HepG2 (cell line): ENCODE measurements around the gene KCNJ6. TPM values are rescaled to one million over a fixed set of nuclear protein-coding genes. Genes with fewer than 3 reads are reported as not detected.

Experiments used
- ATAC-seq: fragments of 200-7000 bp; cut with Tn5 transposase; 3 replicates; pipeline ENCODE4 v1.9.1; 2020; ENCODE audit warnings: mild to moderate bottlenecking, moderate library complexity
- BruUV-seq: library from RNA; stranded (reverse); fragments of 400-500 nt; replicated peaks from 2 replicates; lab custom pipeline; 2021; lab: Mats Ljungman, UMichigan
- CTCF ChIA-PET: fragments of 300-600 bp; formaldehyde crosslinking; extraction: SDS; loops from one replicate; lab custom pipeline; 2021; ENCODE audit warnings: low total read pairs, inconsistent platforms, low intra/inter-chr PET ratio; lab: Yijun Ruan, JAX
- POLR2A ChIA-PET: fragments of 350-600 bp; sonication (Branson Sonifier 250); formaldehyde crosslinking; loops from one replicate; lab custom pipeline; 2020; ENCODE audit warnings: antibody characterized with exemption, inconsistent platforms; lab: Yijun Ruan, JAX
- DNase-seq: peaks from one replicate; pipeline ENCODE4 v3.0.0-alpha.2; 2015; ENCODE audit warnings: low spot score
- FAIRE-seq: peaks from 3 replicates; lab custom pipeline; 2011; peaks lifted over from hg19 to GRCh38; lab: Jason Lieb, UNC
- H2AFZ ChIP-seq: one replicate; pipeline ENCODE4 v1.6.1; 2011; ENCODE audit warnings: low read length, inconsistent platforms
- H3K27ac ChIP-seq: fragments of 300-600 bp; 3 replicates; pipeline ENCODE4 v1.8.0; 2011; ENCODE audit warnings: mixed run types, mild to moderate bottlenecking, mixed read lengths, low read length, inconsistent platforms; ENCODE audit not compliant: insufficient read depth; ENCODE audit errors: extremely low read length
- H3K27me3 ChIP-seq, 2 experiments: fragments of 200-600 bp in 1 of 2; 2 replicates in 1 of 2; 3 replicates in 1 of 2; pipeline versions ENCODE4 v1.6.0 to v1.8.0; 2011; ENCODE audit warnings: low read length in 2 of 2, mild to moderate bottlenecking in 2 of 2, moderate library complexity in 2 of 2, inconsistent platforms in 1 of 2; ENCODE audit not compliant: insufficient read depth in 2 of 2, control insufficient read depth in 1 of 2
- H3K36me3 ChIP-seq, 2 experiments: fragments of 200-600 bp in 1 of 2; replicated peaks in 1 of 2; 2 replicates in 1 of 2; 3 replicates in 1 of 2; pipeline versions ENCODE4 v1.5.1 to v1.8.0; 2011; ENCODE audit warnings: low read length in 2 of 2, inconsistent platforms in 1 of 2; ENCODE audit not compliant: insufficient read depth in 2 of 2, control insufficient read depth in 1 of 2
- H3K4me1 ChIP-seq: 2 replicates; pipeline ENCODE4 v1.5.1; 2012; ENCODE audit warnings: low read length, inconsistent platforms; ENCODE audit not compliant: insufficient read depth
- H3K4me2 ChIP-seq: 2 replicates; pipeline ENCODE4 v1.6.0; 2011; ENCODE audit warnings: low read depth, low read length, inconsistent platforms
- H3K4me3 ChIP-seq, 3 experiments: fragments of 200-600 bp in 1 of 3; sonication (generic), shearing (Covaris generic) in 1 of 3; replicated peaks in 1 of 3; 2 replicates each; pipeline ENCODE4 v1.5.1; 2011 to 2016; ENCODE audit warnings: low read length in 3 of 3, inconsistent platforms in 2 of 3, low read depth in 2 of 3, mild to moderate bottlenecking in 2 of 3, control low read depth in 1 of 3, mixed read lengths in 1 of 3; ENCODE audit not compliant: insufficient read depth in 1 of 3
- H3K79me2 ChIP-seq: one replicate; pipeline ENCODE4 v1.6.1; 2011; ENCODE audit warnings: low read length, inconsistent platforms; ENCODE audit not compliant: insufficient read depth
- H3K9ac ChIP-seq: 2 replicates; pipeline ENCODE4 v1.6.0; 2011; ENCODE audit warnings: mild to moderate bottlenecking, low read depth, low read length, inconsistent platforms; ENCODE audit not compliant: insufficient read depth
- H3K9me3 ChIP-seq: 2 replicates; pipeline ENCODE4 v1.5.1; 2012; ENCODE audit warnings: mild to moderate bottlenecking, low read length
- H4K20me1 ChIP-seq: 2 replicates; pipeline ENCODE4 v1.6.0; 2011; ENCODE audit warnings: inconsistent platforms, mild to moderate bottlenecking, low read length, moderate library complexity; ENCODE audit not compliant: insufficient read depth
- CBX5 ChIP-seq: sonication (generic); formaldehyde crosslinking; IDR thresholded peaks from 2 replicates; pipeline ENCODE4 v1.4.0; 2020; ENCODE audit warnings: missing genetic modification reagents, borderline replicate concordance
- CEBPZ ChIP-seq: IDR thresholded peaks from 2 replicates; pipeline ENCODE4 v1.6.1; 2012; ENCODE audit warnings: low read length, improper control_type of control experiment
- DMAP1 ChIP-seq: IDR thresholded peaks from 2 replicates; pipeline ENCODE4 v1.6.1; 2016
- FOXA1 ChIP-seq, 2 experiments: fragments of 450-650 bp in 1 of 2; sonication (generic) in 1 of 2; formaldehyde crosslinking in 1 of 2; IDR thresholded peaks; 2 replicates each; pipeline versions ENCODE4 v1.4.0 to v1.6.1; 2016 to 2020; ENCODE audit warnings: missing genetic modification reagents in 1 of 2
- HNRNPK ChIP-seq: fragments of 200-400 bp; formaldehyde crosslinking; IDR thresholded peaks from 2 replicates; pipeline ENCODE4 v1.6.1; 2018; ENCODE audit warnings: low read length, low read depth, moderate library complexity, mild to moderate bottlenecking; ENCODE audit not compliant: poor library complexity, severe bottlenecking
- NFYB ChIP-seq: sonication (generic); formaldehyde crosslinking; IDR thresholded peaks from 2 replicates; pipeline ENCODE4 v1.4.0; 2020; ENCODE audit warnings: missing genetic modification reagents
- RFXANK ChIP-seq: IDR thresholded peaks from 2 replicates; pipeline ENCODE4 v1.6.1; 2016
- RXRB ChIP-seq: IDR thresholded peaks from 2 replicates; pipeline ENCODE4 v1.6.1; 2016; ENCODE audit warnings: borderline replicate concordance, missing genetic modification reagents, missing compliant biosample characterization
- SRY ChIP-seq: sonication (generic); formaldehyde crosslinking; IDR thresholded peaks from 2 replicates; pipeline ENCODE4 v1.8.0; 2022; ENCODE audit warnings: mild to moderate bottlenecking, missing genetic modification reagents
- THRA ChIP-seq: sonication (generic); formaldehyde crosslinking; IDR thresholded peaks from 2 replicates; pipeline ENCODE4 v1.4.0; 2020; ENCODE audit warnings: missing genetic modification reagents, borderline replicate concordance
- ZBTB38 ChIP-seq: sonication (generic); formaldehyde crosslinking; IDR thresholded peaks from 2 replicates; pipeline ENCODE4 v1.5.1; 2020; ENCODE audit warnings: mild to moderate bottlenecking, missing genetic modification reagents
- ZNF160 ChIP-seq: sonication (generic); formaldehyde crosslinking; IDR thresholded peaks from 2 replicates; pipeline ENCODE4 v1.8.0; 2022; ENCODE audit warnings: mild to moderate bottlenecking, inconsistent platforms, missing genetic modification reagents
- ZNF264 ChIP-seq: sonication (generic); formaldehyde crosslinking; IDR thresholded peaks from 2 replicates; pipeline ENCODE4 v1.4.0; 2020; ENCODE audit warnings: missing genetic modification reagents
- ZNF354B ChIP-seq: sonication (generic); formaldehyde crosslinking; IDR thresholded peaks from 2 replicates; pipeline ENCODE4 v1.8.0; 2022; ENCODE audit warnings: mild to moderate bottlenecking, missing genetic modification reagents
- ZNF772 ChIP-seq: sonication (generic); formaldehyde crosslinking; IDR thresholded peaks from 2 replicates; pipeline ENCODE4 v1.5.0; 2020; ENCODE audit warnings: mild to moderate bottlenecking, missing genetic modification reagents
- WGBS: methylation state at CpG from one replicate; pipeline ENCODE4 v1.1.6; 2017; ENCODE audit warnings: low lambda C conversion rate; 5-methylcytosine and 5-hydroxymethylcytosine counted together
- in situ Hi-C: cut with HindIII; loops from 2 replicates; pipeline ENCODE4 v1.10.0; 2017; ENCODE audit warnings: low pct_unique_long_range_greater_than_20kb; ENCODE audit not compliant: extremely low pct_ligation_motif_present
- intact Hi-C: fragments of 100-400 bp; cut with micrococcal nuclease; formaldehyde crosslinking; loops from one replicate; pipeline ENCODE4 v1.10.0; 2022; ENCODE audit not compliant: unreplicated experiment
- polyA plus RNA-seq, 8 experiments: library from polyadenylated mRNA; depleted of rRNA in 3 of 8; stranded (reverse) in 7 of 8; unstranded in 1 of 8; fragments of >200 nt; fragmentation: Illumina TruSeq in 4 of 8; extraction: Trizol in 4 of 8; gene quantifications; 2 replicates each; pipeline versions ENCODE4 v1.2.1 to v1.2.3, GENCODE V29; 2011 to 2016; ENCODE audit warnings: low read depth in 4 of 8, missing spikeins in 1 of 8, mixed read lengths in 1 of 8; ENCODE audit not compliant: insufficient read depth in 1 of 8
- total RNA-seq, 5 experiments: library from RNA; depleted of rRNA; stranded (reverse); fragments of >200 nt; fragmentation: Illumina TruSeq; extraction: Trizol; gene quantifications; 2 replicates each; pipeline ENCODE4 v1.2.3, GENCODE V29; 2016; ENCODE audit warnings: low read depth in 1 of 5
- TF ChIP-seq, protein P1 (sequence below): sonication (generic); formaldehyde crosslinking; IDR thresholded peaks from 2 replicates; pipeline ENCODE4 v1.8.0; 2022; ENCODE audit warnings: mild to moderate bottlenecking, missing genetic modification reagents

Gene KCNJ6
- total and polyA plus RNA-seq, 2 of the 13 experiments (the other 11 are each of a cell fraction or from before 2014, with no cell fraction given) = not detected

DNA sequence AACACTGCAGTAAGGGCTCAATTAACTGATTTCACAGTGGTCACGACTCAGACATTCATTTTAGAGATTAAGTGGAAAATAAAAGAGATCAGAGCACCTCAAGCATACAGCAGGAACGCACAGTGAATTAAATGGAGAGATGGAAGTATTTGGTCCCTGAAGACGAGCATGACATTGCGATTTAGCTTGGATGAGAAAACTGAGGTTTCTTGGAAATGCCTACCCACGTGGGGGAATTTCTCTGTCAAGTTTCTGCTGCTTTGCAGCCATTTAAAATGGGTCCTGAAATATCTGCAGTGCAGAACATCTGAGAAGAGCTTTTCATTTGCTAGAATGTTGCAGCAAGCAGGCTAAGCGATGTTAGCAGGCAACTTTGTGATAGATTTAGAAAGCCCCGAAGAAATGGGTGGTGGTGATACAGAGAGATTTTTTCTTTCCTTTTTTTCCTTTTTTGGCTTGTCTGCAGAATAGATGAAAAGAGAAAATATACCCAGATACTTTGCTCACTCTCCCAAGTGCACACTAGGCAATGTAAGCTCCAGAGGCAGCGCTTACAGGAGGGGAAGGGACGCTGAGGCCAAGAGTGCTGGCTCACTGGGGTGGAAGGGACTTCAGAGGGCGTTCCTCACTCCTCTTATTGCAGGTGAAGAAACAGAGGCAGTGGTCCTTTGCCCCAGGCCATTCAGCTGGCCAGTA lies 258.0 kb downstream of the KCNJ6 start:
- Histone ChIP-seq H3K4me2 (no peak overlapping the region), H2AFZ (no peak overlapping the region), H3K4me3 (no peak overlapping the region), H3K4me1 (peaks cover 7% of the 10 kb centered on the region; the same call in 1 of the 2 replicates), H3K9ac (no peak overlapping the region), H3K36me3 (no peaks in the 10 kb centered on the region), H3K79me2 (no peaks in the 10 kb centered on the region), H3K9me3 (no peaks in the 10 kb centered on the region), H3K27ac (no peak overlapping the region), H3K27me3 (no peaks in the 10 kb centered on the region), H4K20me1 (no peaks in the 10 kb centered on the region)
- POLR2A ChIA-PET = no interaction called here
- FAIRE-seq (no peak), ATAC-seq (no peak), DNase-seq (no peak)
- in situ Hi-C loops (no loop called here), intact Hi-C loops (no loop called here)
- CTCF ChIA-PET = no interaction called here
- no TSS peak for BruUV-seq
- WGBS = 50% methylated on average over 10 of the region's 10 CpGs
- TF ChIP-seq RXRB (CRISPR knock-in tag) (no peak), SRY (CRISPR knock-in tag) (no peak), ZNF354B (CRISPR knock-in tag) (no peak), HNRNPK (no peak), CEBPZ (no peak), DMAP1 (CRISPR knock-in tag) (no peak), RFXANK (CRISPR knock-in tag) (no peak), ZNF160 (no peak), ZNF772 (CRISPR knock-in tag) (no peak), ZNF264 (no peak), NFYB (CRISPR knock-in tag) (no peak), FOXA1 (IDR thresholded peaks at IDR 0.05) (no peak), FOXA1 (CRISPR knock-in tag; IDR thresholded peaks at IDR 0.05) (no peak), THRA (CRISPR knock-in tag) (no peak), CBX5 (CRISPR knock-in tag) (no peak), ZBTB38 (no peak)
- TF ChIP-seq, protein P1, sequence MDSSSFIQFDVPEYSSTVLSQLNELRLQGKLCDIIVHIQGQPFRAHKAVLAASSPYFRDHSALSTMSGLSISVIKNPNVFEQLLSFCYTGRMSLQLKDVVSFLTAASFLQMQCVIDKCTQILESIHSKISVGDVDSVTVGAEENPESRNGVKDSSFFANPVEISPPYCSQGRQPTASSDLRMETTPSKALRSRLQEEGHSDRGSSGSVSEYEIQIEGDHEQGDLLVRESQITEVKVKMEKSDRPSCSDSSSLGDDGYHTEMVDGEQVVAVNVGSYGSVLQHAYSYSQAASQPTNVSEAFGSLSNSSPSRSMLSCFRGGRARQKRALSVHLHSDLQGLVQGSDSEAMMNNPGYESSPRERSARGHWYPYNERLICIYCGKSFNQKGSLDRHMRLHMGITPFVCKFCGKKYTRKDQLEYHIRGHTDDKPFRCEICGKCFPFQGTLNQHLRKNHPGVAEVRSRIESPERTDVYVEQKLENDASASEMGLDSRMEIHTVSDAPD (CRISPR knock-in tag) = no peak
